HUES48 (cell line): ENCODE measurements around the gene RAB30.

Source experiments
- H3K27ac ChIP-seq: one replicate; pipeline ENCODE4 v1.7.0; 2013; ENCODE audit warnings: low read depth, low read length, inconsistent platforms
- H3K27me3 ChIP-seq: 2 replicates; pipeline ENCODE4 v1.6.1; 2013; ENCODE audit warnings: mild to moderate bottlenecking, low read length; ENCODE audit not compliant: control insufficient read depth, insufficient read depth
- H3K36me3 ChIP-seq: 2 replicates; pipeline ENCODE4 v1.6.1; 2013; ENCODE audit warnings: low read length; ENCODE audit not compliant: control insufficient read depth, insufficient read depth
- H3K4me1 ChIP-seq: 2 replicates; pipeline ENCODE4 v1.6.1; 2013; ENCODE audit warnings: mild to moderate bottlenecking, low read length; ENCODE audit not compliant: control insufficient read depth, insufficient read depth
- H3K4me3 ChIP-seq: 2 replicates; pipeline ENCODE4 v1.5.1; 2013; ENCODE audit warnings: mild to moderate bottlenecking, low read depth, low read length
- H3K9ac ChIP-seq: 2 replicates; pipeline ENCODE4 v1.6.1; 2013; ENCODE audit warnings: mild to moderate bottlenecking, low read depth, low read length, moderate library complexity
- H3K9me3 ChIP-seq: 2 replicates; pipeline ENCODE4 v1.6.1; 2013; ENCODE audit warnings: low read length; ENCODE audit not compliant: control insufficient read depth, insufficient read depth

Gene RAB30

DNA sequence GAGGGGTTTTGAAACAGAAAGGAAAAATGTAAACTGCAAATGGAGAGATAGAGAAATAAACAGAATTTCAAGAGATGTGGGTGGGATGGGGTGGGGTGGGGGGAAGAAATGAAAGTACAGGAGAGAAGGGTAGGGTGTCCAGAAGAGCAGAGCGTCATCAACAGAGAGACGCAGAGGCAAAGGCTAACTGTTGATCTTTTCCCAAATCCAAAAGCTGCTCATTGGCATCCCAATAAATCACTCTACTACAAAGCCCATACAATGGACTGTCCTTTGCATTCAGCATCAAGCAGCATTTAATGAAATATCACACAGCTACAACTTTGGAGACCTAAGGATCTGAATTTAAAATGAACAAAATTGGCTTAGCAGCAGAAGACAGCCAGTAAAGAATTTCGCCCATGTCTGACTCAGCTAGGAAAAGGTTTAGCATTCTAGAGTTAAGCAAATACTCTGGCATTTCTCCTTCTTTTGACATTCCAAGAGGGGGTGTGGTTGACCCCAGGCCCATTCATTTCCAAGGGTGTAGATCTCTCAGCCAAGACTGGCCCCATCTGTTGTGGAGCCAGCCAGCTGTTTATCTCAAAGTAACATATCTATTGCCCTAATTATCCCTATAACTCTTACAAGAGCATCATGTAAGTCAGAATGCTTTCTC is 1.5 kb downstream of the RAB30 start:
- peaks cover 20% of the 10 kb centered on the region for H3K36me3 ChIP-seq
- no peak overlapping the region for H3K9ac ChIP-seq
- H3K27ac ChIP-seq, result no peak overlapping the region
- H3K4me3 ChIP-seq, result peak overlapping the region; percentile 90
- no peaks in the 10 kb centered on the region for H3K9me3 ChIP-seq
- no peaks in the 10 kb centered on the region for H3K27me3 ChIP-seq
- H3K4me1 ChIP-seq, result peaks cover 20% of the 10 kb centered on the region

DNA sequence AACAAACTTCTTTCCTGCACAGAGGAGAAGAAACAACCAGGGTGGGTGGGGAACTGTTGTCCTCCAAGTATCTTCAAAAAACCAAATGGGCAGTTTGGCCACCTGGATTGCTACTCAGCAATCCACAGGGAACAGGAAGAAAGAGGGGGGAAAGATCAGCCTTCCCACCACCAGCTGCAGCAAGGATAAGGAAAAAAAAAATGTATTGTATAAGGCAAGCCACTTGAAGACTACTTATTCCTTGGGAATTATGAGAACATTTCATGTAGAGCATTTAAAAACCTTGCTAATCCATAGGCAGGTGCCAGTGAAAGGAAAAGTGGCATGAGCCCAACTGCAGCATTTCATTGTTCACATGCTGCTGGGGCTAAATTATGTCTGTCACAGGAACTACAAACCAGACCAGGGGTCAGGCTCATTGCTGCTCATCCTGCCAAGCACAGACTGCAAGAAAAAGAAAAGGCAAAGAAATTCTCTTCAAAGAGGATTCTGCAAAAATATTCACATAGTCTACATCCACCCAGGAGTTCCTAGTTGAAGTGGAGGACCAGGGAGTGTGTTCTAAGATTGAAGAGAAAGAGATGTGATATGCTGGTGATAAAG is 2.2 kb downstream of the RAB30 start:
- no peaks in the 10 kb centered on the region for H3K9me3 ChIP-seq
- H3K27me3 ChIP-seq, result no peaks in the 10 kb centered on the region
- H3K9ac ChIP-seq, result no peak overlapping the region
- H3K4me3 ChIP-seq, result peak overlapping the region; percentile 28; the same call in 1 of the 2 replicates
- H3K36me3 ChIP-seq, result peaks cover 15% of the 10 kb centered on the region
- H3K27ac ChIP-seq, result no peak overlapping the region
- peaks cover 20% of the 10 kb centered on the region for H3K4me1 ChIP-seq

DNA sequence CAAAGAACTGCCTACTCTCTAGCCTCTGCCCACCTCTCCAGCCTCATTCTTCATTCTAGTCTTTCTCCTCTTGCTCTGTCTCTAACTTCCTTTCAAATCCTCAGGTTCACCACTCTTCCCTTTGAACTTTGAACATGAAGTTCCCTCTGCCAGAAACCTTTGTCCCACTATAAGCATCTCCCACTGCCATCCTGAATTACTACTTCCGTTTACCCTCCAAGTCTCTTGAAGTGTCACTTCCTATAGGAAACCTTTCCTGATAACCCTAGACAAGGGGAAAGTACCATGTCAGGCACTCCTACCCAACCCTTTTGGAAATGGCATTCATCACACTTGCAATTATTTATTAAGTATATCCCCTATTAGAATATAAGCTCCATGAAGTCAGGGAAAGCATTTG is 3.1 kb downstream of the RAB30 start:
- Histone ChIP-seq H3K27me3 (no peaks in the 10 kb centered on the region), H3K36me3 (peaks cover 7% of the 10 kb centered on the region), H3K9ac (no peak overlapping the region), H3K4me3 (no peak overlapping the region), H3K4me1 (peaks cover 23% of the 10 kb centered on the region), H3K9me3 (no peaks in the 10 kb centered on the region), H3K27ac (no peak overlapping the region)

DNA sequence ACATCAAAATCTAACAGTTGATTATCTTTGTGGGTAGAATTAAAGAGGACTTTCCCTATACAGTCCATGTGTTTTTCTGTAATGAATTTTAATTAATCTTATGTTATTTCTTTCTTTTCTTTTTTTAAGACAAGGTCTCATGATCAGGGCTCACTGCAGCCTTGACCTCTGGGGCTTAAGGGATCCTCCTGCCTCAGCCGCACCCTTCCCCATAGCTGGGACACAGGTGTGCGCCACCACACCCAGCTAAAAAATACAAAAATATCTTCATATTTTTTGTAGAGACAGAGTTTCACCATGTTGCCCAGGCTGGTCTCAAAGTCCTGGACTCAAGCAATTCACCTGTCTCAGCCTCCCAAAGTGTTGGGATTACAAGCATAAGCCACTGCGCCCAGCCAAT is 7.7 kb downstream of the RAB30 start:
- H3K4me3 ChIP-seq, result no peak overlapping the region
- H3K27me3 ChIP-seq, result no peaks in the 10 kb centered on the region
- no peak overlapping the region for H3K9ac ChIP-seq

DNA sequence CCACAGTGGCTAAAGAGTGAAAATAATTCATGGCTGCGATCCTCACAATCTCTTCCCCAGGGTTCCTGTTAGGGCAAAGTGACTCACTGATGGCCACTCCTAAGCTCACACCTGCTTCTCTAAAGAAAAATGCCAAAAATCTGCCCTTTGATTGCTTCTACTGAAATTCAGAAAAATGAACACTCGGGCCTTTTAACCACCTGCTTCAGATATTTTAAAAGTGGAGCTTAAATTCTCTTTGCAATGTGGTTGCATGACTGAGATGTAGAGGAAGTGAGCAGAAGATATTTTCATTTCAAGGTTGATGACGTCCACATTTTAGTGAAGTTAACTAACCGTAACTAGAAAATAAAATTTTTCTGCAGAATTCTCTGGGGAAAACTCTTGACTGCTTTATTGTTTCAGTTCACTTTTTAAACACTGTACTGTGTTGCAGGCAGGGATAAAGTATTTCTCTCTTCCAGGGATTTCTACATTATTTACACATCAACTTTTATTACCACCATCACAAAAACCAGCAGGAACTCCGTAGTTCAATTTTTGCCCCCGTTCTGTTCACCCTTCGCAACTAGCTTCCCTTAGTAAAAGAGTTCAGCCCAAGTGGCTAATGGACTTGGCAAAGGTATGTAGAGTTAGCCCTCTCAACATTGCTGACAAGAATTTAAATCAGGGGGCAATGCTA is 8.5 kb downstream of the RAB30 start:
- no peaks in the 10 kb centered on the region for H3K36me3 ChIP-seq
- H3K4me3 ChIP-seq, result no peak overlapping the region
- no peak overlapping the region for H3K27ac ChIP-seq
- no peaks in the 10 kb centered on the region for H3K27me3 ChIP-seq
- H3K9me3 ChIP-seq, result no peaks in the 10 kb centered on the region
- H3K9ac ChIP-seq, result no peak overlapping the region
- peaks cover 11% of the 10 kb centered on the region for H3K4me1 ChIP-seq

More for the DNA sequence above, 7.7 kb downstream of the RAB30 start:
- Histone ChIP-seq H3K36me3 (no peaks in the 10 kb centered on the region), H3K27ac (no peak overlapping the region), H3K9me3 (no peaks in the 10 kb centered on the region), H3K4me1 (peaks cover 15% of the 10 kb centered on the region)

DNA sequence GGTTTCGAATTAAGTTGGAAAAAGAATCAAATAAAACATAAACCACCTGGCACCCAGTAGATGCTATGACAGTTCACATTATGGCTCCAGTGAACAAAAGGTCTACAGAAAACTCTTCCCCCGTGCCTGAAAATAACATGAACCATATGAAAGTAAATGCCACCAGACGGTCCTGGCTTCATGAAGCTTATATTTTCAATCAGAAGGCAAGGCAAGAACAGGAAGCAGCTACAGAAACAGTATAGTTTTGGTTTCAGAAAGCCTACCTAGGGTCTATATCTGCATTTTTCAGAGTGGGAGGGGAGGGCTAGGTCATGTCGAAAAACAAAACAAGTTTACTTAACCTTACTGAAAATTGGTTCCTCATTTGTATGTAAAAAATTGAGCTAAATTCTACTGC is 9.8 kb downstream of the RAB30 start:
- no peaks in the 10 kb centered on the region for H3K27me3 ChIP-seq
- H3K9ac ChIP-seq, result no peak overlapping the region
- H3K27ac ChIP-seq, result no peak overlapping the region
- peaks cover 20% of the 10 kb centered on the region for H3K4me1 ChIP-seq
- no peaks in the 10 kb centered on the region for H3K36me3 ChIP-seq
- H3K4me3 ChIP-seq, result no peak overlapping the region
- no peaks in the 10 kb centered on the region for H3K9me3 ChIP-seq

DNA sequence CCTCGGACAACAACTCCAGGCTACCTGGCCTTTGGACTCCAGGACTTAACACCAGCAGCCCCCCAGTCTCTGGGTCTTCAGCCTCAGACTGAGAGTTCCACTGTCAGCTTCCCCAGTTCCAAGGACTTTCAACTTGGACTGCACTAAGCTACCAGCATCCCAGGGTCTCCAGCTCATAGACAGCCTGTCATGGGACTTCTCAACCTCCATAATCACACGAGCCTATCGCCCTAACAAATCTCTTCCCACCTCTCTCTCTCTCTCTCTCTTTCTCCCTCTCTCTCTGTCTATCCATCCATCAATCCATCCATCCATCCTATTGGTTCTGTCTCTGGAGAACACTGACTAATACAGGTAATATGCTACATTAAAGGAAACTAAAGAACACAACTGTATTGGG is 10.7 kb downstream of the RAB30 start:
- Histone ChIP-seq H3K27me3 (no peaks in the 10 kb centered on the region), H3K9ac (no peak overlapping the region), H3K9me3 (no peaks in the 10 kb centered on the region), H3K36me3 (no peaks in the 10 kb centered on the region), H3K27ac (no peak overlapping the region), H3K4me1 (peaks cover 20% of the 10 kb centered on the region), H3K4me3 (no peak overlapping the region)

DNA sequence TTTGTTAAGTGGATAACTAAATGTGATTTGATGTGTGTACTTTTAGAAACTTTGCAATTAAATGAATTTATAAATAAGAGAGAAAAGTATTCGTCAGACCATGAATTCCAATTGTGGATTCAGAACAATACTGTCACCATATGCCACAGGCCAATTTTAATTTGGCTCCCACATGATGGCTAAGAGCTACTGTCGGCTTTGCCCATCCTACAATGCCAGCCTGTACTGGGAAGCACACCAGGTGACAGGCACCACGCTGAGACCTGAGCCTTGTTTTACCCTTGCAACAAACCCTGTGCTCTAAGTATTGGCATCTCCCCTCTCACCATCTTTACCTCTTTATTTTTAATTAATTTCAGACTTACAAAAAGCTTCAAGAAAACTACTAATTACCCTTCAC is 14.0 kb downstream of the RAB30 start:
- Histone ChIP-seq H3K4me3 (no peak overlapping the region), H3K36me3 (no peaks in the 10 kb centered on the region), H3K4me1 (peaks cover 9% of the 10 kb centered on the region; the same call in 1 of the 2 replicates), H3K9ac (no peak overlapping the region), H3K27me3 (no peaks in the 10 kb centered on the region), H3K27ac (no peak overlapping the region), H3K9me3 (no peaks in the 10 kb centered on the region)

DNA sequence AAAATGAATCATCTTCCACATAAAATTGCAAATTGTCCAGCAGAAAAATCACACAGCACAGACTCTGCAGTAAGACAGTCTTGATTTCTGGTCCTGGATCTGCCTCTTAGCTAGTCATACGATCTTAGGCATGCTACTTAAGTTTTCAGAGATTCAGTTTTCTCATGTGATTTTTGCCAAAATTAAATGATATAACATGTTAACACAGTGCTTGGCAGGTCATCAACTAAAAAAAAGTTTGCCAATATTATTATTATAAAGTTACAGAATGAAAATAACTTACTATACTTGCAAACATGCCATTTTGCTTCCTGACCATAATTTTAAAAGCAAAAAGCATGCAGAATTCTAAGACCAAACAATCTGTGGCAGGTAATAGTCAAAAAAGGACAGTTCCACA is 15.1 kb downstream of the RAB30 start:
- no peaks in the 10 kb centered on the region for H3K27me3 ChIP-seq
- no peak overlapping the region for H3K4me3 ChIP-seq
- H3K4me1 ChIP-seq, result peaks cover 9% of the 10 kb centered on the region; the same call in 1 of the 2 replicates
- no peak overlapping the region for H3K27ac ChIP-seq
- H3K9me3 ChIP-seq, result no peaks in the 10 kb centered on the region
- no peaks in the 10 kb centered on the region for H3K36me3 ChIP-seq
- no peak overlapping the region for H3K9ac ChIP-seq

DNA sequence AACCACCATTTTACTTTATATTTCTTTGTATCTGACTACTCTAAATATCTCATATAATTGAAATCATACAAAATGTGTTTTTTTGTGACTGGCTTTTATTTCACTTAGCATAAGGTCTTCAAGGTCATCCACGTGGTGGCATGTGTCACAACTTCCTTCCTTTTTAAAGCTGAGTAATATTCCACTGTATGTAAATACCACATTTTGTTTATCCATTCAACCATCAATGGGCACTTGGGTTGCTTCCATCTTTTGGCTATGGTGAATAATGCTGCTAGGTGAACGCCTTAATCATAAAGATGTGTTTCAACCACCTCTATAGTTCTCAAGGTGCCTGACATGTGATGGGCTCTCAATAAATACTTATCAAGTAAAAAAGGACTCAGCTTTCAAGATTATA is 15.5 kb downstream of the RAB30 start:
- no peaks in the 10 kb centered on the region for H3K9me3 ChIP-seq
- H3K4me3 ChIP-seq, result no peak overlapping the region
- H3K9ac ChIP-seq, result no peak overlapping the region
- H3K36me3 ChIP-seq, result no peaks in the 10 kb centered on the region
- no peak overlapping the region for H3K27ac ChIP-seq
- H3K4me1 ChIP-seq, result peaks cover 9% of the 10 kb centered on the region; the same call in 1 of the 2 replicates
- H3K27me3 ChIP-seq, result no peaks in the 10 kb centered on the region

DNA sequence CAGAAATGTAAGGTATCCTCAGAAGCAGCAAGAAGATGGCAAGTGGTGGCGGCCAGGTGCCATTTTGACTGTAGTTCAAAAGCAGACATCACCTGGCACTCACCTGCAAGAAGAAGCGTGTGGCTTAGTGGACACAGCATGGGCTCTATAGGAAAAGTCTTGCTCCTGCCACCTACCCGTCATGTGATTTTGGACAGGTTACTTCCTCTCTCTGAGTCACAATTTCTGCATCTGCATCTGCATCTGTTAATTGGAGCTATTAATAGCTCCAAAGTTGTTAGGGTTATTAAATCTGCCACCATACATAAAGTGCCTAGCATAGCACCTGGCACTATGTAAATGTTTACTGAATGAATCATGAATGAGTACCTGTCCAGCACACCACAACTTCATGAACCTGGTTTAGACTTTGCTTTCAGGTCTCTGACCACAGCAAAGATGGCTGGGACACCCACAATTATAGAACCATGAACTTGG is 16.8 kb downstream of the RAB30 start:
- Histone ChIP-seq H3K4me1 (peaks cover 9% of the 10 kb centered on the region; the same call in 1 of the 2 replicates), H3K27ac (no peak overlapping the region), H3K9ac (no peak overlapping the region), H3K27me3 (no peaks in the 10 kb centered on the region), H3K36me3 (no peaks in the 10 kb centered on the region), H3K4me3 (no peak overlapping the region), H3K9me3 (no peaks in the 10 kb centered on the region)
